ENCODE measurements around the gene CDH16.
"Not testable (repeated sequence)": the region's sequence is repeated elsewhere in the genome, so short reads cannot be mapped to it uniquely, and the experiment has no call there.

Gene CDH16

DNA sequence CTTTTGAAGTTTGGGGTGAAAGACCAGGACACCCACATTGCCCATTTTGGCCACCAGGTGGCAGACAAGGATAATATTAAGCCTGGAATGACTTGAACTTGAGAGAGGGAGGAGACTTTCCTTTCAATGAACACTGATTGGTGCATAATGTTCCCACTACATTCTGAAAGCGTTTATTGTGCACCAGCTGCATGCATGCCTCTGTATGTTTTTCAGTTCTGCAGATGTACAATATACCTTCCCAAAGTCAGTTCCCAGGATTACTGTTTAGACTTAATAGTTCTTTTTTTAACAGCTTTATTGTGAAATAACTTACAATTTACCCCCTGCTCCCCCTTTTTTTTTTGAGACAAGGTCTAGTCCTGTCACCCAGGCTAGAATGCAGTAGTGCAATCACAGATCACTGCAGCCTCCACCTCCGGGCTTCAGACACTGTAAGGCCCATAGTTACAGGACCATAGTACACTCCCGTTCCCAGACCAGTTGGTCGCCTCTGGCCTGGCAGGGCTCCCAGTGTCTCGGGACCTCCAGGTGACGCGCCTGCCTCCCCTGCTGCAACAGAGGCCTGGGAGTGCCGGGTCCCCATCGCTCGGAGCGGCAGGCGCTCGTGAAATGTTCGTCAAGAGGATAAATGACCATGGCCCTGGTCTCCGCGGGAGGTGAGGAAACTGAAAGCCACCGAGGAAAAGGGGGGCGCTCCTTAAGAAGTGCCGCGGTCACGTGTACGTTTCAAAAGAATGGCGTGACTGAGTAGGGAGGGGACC, 28.8 kb upstream of the CDH16 start:
- peak; percentile 43 for DNase-seq

DNA sequence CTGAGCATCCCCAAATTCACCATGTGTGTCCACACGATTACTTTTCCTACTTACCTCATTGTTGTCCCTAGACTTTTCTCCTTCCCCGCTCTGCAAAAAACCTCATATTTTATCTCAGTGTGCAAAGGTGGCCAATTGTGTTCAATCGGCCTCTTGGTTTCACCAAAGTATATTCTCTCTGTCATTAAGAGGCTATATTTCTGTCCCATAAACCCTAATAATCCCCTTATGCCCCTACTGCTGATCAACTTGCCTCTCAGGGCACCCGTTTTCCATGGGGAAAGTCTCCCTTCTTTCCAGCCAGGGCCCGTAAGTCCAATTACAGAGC, 28.3 kb upstream of the CDH16 start:
- DNase-seq, result no peak

DNA sequence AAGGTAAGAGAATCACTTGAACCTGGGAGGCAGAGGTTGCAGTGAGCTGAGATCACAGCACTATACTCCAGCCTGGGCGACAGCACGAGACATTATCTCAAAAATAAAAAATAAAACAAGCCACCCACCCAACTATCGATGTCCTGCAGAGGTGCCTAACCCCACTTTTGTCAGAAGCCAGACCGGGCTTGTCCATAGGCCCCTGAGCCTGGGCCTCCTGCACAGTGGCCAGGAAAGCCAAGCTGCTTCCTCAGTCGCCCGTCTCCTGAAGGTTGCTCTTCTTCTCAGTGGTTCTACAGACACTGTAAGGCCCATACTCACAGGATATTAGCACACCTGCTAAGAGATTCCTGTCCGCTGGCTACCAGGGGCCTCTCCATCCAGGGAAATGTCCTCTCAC, 27.9 kb upstream of the CDH16 start:
- no peak for DNase-seq

DNA sequence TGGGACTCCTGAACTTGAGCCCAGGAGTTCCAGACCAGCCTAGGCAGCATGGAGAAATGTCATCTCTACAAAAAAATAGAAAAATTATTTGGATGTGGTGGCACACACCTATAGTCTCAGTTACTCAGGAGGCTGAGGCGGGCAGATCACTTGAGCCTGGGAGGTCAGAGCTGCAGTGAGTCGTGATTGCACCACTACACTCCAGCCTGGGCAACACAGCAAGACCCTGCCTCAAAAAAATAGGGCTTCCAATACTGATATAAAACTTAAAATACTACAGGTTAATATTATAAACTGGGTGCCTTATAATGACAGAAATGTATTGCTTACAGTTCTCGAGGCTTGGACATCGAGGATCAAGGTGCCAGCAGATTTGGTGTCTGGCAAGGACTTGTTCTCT, 27.3 kb upstream of the CDH16 start:
- no peak for DNase-seq

DNA sequence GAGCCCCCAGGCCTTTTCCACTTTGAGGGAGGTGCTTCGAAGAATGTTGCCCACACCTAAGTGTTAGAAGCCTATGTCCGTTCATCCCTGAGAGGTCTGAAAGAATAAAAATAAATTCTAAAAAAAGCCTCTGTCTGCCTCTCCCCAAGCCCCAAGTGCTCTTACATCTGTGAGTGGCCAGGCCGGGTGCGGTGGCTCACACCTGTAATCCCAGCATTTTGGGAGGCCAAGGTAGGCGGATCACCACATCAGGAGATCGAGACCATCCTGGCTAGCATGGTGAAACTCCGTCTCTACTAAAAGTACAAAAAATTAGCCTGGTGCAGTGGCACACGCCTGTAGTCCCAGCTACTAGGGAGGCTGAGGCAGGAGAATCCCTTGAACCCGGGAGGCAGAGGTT, 26.3 kb upstream of the CDH16 start:
- DNase-seq, result not testable (repeated sequence)

DNA sequence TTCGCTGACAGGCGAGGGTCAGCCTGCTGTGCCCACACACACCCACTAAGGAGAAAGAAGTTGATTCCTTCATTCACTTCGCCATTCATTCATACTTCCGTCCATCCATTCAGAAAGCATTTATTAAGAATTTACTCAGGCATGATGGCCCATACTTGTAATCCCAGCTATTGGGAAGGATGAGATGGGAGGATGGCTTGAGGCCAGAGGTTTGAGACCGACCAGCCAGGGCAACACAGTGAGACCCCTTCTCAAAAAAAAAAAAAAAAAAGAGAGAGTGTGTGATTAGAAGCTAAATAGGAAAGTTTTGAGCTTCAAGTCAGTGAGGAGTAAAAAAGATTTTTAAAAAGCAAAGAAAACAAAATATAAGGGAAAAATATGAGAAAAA, 25.4 kb upstream of the CDH16 start:
- no peak for DNase-seq

DNA sequence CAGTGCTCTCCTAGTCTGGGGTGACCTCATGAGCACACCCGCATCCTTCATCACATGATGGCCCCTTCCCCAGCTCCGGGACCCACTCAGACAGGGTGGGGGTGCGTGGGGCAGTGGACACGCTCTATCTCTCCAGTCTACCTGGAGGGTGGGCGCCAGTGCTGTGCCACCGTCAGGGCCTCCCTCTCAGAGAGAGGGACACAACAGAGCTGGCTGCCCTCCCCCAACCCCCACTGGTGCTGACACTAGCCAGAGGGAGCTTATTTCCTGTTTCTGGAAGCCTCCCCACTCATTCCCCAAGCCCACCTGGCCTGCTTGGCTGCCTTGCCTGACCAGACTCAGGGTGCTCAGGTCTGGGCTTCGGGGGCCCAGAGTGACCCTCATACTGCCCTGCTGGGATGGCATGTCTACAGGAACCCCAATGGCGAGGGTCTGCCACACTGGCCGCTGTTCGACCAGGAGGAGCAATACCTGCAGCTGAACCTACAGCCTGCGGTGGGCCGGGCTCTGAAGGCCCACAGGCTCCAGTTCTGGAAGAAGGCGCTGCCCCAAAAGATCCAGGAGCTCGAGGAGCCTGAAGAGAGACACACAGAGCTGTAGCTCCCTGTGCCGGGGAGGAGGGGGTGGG, 24.9 kb upstream of the CDH16 start:
- no peak for DNase-seq

DNA sequence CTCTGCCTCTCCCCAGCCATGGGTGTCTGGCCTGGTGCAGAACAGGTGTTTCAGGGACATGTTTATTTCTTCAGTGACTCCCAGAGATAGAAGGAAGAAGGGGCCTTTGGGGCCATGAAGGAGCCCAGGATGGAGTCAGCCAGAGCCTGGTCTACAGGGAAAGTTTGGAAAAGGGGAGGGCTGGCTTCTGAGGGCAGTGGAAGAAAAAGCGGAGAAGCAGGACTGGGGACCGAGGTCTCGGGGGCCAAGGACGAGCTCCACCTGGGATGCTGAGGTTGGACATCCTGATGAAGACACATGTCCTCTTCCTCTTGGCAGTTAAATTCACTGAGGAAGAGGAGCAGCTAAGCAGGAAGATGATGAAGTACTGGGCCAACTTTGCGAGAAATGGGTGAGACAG, 24.3 kb upstream of the CDH16 start:
- no peak for DNase-seq

DNA sequence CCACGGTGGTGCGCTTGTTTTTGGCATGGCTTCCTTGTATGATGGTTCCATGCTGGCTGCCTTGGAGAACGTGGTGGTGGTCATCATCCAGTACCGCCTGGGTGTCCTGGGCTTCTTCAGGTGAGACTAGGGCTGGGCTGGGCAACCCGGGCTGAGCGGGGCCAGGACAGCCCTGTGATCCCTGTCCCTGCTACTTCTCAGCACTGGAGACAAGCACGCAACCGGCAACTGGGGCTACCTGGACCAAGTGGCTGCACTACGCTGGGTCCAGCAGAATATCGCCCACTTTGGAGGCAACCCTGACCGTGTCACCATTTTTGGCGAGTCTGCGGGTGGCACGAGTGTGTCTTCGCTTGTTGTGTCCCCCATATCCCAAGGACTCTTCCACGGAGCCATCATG, 21.6 kb upstream of the CDH16 start:
- no peak for DNase-seq

DNA sequence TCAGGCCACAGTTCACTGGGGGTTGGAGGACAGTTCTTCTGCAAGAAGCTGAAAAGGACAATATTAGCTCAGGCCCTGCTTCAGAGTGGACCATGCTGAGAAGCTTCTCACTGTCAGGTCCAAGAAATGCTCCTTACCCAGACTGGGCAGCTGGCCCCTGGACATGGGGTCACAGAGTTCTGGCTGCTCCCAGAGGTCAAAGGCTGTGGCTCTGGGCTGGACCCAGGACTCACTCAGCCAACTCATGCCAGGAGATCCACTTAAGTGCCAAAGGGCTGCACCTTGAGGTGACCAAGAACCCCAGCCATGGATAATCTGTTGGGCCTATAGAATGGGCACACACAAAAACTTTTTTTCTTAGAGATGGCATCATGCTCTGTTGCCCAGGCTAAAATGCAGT, 20.7 kb upstream of the CDH16 start:
- no peak for DNase-seq

DNA sequence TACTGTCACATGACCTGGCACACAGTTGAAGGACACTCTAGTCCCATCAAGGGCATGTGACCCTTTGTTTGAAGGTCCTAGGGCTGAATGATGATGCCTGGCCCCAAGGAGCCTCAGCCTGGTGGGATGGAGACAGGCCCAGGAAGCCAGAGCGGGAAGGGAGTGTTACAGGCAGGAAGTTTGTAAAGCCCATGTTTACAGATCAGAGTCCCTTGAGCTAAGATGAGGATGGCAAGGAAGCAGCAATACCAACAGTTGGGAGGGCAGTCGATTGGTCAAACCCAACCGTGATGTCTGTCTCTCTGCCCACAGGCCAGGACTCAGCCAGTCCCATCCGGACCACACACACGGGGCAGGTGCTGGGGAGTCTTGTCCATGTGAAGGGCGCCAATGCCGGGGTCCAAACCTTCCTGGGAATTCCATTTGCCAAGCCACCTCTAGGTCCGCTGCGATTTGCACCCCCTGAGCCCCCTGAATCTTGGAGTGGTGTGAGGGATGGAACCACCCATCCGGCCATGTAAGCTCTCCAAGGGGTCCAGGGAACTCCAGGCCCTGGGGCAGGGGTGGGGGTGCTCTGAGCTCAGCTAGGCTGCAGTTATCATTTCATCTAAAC, 19.1 kb upstream of the CDH16 start:
- no peak for DNase-seq

DNA sequence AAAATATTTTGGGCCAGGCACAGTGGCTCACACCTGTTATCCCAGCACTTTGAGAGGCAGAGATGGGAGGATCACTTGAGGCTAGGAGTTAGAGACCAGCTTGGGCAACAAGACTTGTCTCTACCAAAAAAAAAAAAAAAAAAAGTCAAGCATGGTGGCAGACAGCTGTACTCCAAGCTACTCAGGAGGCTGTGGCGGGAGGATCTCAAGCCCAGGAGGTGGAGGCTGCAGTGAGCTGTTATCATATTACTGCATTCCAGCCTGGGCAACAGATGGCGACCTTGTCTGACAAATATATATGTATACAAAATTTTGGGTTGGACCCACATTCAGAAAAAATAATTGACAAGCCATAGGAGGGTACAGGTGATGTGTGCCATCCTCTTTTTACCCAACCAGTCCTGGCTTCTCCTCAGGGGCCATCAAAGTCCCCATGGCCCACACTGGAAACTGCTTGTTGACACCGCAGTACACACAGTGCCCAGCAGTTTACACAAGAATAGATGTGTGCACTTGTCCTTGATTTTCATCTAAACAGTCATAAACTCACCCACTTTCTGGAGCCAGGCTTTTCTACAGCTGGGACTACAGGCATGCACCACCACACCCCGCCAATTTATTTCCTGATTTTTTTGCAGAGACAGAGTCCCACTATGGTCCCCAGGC, 18.3 kb upstream of the CDH16 start:
- no peak for DNase-seq

DNA sequence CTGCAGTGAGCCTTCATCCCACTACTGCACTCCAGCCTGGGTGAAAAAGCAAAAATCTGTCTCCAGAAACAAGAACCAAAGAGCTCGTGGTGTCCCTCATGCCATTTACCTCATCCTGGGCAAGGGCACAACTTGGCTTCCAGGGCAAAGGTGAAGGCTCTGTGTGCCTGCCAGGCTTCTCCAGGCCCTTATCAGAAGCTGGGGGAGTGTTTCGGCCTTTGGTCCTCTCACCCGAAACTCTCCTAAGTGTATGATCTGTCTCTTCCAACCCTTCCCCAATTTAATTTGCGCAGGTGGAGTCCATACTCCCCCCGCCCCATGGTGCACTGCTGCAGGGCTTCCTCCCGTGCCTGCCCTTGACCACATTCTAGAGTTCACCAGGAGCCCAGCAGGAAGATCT, 17.8 kb upstream of the CDH16 start:
- no peak for DNase-seq

DNA sequence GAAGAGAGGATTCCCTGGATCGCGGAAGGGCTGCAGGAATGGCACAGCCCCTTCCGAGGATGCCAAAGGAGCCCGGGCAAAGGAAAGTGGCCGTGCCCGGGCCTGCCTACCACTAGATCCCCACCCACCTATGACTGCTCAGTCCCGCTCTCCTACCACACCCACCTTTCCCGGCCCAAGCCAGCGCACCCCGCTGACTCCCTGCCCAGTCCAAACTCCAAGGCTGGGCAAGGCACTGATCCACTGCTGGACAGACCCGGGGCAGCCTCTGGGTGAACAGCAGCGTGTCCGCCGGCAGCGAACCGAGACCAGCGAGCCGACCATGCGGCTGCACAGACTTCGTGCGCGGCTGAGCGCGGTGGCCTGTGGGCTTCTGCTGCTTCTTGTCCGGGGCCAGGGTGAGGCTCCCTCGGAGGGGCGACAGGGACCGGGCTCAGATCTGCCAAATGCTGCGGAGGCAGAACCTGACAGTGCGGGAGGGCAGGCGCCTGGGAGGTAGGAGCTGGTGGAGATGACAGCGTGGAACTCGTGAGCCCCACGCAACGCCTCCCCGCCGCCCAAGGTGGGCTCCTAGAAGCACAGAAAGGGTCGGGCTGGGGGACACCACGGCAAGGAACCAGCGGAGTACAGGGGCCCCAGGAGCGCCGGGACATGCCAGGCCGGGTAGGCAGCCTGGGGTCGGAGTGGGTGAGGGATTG, 16.8 kb upstream of the CDH16 start, which contains the start of gene CES2:
TSS of gene CES2 (plus strand) at position 203 of the 698 bp plus-strand sequence. CDS start at position 323, 120 bp downstream.
- no peak for DNase-seq

DNA sequence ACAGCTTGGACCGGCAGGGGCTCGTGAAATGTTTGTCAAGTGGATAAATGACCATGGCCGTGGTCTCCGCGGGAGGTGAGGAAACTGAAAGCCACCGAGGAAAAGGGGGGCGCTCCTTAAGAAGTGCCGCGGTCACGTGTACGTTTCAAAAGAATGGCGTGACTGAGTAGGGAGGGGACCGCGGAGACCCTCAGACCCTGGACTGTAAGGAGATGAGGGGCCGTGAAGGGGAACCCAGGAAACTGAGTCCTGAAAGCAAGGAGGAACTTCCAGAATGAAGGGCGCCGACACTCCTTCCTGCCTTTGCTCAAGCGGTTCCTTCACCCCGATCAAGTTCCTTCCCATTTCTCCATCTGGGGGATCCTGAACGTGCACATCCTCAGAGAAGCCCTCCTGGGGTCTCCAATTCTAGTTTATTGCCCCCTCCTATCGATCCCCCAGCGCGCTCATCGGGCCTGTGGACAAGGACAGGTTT, 16.2 kb upstream of the CDH16 start:
- not testable (repeated sequence) for DNase-seq

DNA sequence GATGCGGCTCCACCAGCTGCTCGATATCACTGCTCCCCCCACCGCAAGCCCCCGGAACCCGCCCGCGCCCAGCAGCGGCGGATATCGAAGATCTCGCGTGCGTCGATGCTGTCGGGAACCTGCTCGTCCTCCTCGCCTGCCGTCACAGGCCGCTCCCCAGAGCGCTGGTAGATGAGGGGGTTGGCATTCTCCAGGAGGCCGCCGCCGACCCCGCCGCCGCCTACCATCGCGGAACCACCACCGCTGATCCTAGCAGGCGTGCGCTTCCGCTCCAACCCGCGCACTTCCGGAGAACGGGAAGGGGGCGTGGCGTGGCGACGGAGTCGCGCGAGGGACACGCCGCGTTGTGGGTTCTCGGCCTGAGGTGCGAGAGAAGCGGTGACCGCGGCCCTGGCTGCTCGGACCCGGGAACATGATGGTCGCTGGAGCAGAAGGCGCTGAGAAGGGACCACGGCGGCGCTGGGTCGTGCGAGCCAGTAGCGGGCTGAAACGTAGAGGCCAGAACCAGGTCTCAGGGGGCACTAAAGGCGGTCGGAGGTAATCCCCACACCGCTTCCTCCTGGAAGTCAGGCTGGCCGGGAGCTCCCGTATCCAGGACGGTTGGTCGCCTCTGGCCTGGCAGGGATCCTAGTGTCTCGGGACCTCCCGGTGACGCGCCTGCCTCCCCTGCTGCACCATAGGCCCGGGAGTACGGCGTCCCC, 15.6 kb upstream of the CDH16 start, which contains the start of gene CIAO2B:
TSS of gene CIAO2B (minus strand) at position 265 of the 701 bp plus-strand sequence. CDS start at position 227, 38 bp downstream.
- peak; percentile 61 for DNase-seq

DNA sequence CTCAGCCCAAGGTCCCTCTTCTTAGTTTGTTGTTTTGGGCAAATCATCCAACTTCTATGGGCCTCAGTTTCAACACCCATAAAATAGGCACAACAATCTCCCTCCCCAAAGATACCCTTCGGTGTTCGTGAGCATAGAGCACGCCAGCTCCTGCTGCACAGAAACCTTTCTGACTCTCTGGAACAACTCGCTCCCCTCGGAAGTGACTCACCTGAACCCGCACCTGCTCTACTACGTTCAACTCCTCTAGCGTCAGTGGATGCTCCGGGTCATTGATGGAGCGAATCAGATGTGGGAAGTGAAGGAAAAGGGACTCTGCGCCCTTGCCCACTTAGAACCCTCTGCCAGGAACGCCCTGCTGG, 15.1 kb upstream of the CDH16 start:
- no peak for DNase-seq

DNA sequence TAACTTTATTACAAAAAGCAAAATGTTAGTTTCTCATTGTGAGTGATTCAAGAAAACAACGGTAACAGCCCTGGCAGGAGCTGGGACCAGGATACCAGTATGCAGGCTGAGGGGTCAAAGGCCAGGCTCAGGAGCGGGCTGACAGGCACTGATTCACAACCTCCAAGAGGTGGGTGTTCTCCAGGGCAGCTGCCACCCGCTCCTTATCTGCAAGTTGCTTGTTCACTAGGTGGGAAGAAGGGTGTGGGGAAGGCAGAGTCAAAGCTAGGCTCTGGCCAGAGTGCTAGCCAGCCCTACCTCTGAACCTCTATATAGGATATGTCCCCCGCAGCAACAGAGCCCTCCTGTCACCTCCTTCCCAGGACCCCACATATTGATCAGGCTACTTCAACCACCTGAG, 13.4 kb upstream of the CDH16 start:
- DNase-seq, result no peak

DNA sequence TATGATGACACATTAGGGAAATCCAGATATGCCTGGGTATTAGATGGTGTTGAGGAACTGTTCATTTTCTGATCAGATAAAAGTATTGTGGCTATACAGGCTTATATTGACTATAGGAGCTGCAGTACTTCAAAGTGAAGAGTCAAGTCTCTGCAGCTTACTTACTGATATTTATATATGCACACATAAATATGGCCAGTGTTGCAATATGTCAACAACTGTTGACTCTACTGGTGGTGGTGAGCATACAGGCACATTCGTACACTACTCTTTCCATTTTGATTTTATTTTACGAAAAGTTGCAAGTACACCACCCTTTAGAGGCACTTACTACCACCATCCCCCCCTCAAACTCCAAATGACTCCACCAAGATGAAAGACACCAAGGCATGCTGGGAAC, 13.0 kb upstream of the CDH16 start:
- DNase-seq, result no peak

DNA sequence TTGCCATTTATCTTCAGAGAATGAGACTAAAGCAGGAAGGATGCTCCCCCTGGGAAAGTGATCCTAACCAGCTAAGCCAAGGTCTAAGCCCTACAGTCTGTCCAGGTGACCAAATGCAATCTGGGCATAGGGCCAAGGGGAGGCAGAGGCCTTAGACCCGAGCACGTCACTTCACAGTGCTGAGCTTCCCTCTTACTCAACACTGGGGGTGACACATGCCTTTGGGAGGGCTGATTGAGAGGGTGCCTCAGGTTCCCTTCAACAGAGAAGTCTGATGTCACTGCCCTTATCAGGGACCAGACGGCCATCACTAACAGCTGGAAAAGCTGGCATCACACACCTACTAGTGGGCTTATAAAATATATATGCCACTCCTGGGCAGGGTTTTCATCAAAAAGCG, 11.5 kb upstream of the CDH16 start:
- no peak for DNase-seq

DNA sequence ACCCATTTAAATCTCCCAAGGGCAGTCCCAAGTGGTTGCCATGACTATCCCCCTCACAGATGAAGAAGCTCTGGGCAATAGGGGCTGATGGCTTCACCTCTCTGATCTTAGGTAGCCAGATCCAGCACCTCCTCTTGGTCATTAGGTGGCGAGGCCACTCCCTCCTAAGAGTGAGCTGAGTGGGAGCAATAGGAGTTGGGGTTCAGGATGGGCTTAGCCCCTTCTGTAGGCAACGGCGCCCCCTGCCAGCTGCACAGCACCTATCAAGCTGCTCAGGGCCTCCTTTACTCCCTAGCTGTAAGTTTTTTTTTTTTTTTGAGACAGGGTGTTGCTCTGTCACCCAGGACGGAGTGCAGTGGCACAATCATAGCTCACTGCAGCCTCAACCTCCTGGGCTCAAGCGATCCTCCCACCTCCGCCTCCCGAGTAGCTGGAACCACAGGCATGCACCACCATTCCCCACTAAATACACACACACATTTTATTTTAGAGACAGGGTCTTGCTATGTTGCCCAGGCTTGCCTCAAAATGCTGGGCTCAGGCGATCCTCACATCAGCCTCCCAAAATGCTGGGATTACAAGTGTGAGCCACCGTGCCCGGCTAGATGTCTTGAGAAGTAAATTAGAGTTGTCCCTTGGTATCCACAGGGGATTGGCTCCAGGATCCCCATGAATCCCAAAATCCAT, 10.2 kb upstream of the CDH16 start:
- no peak for DNase-seq

Data from NCI-H2107 (cell line).